Trophoblast cell (in vitro differentiated cells and primary cell): ENCODE data around the gene SAMSN1.

Experiments used
- DNase-seq, 2 donors: peaks; one replicate each; pipeline ENCODE4 v3.0.0-alpha.2; 2016
- H2AFZ ChIP-seq: 2 replicates; pipeline ENCODE4 v1.6.1; 2013; ENCODE audit warnings: low read length, moderate library complexity, mild to moderate bottlenecking; ENCODE audit not compliant: insufficient read depth, poor library complexity
- H2AK5ac ChIP-seq: 2 replicates; pipeline ENCODE4 v1.6.1; 2013; ENCODE audit warnings: mild to moderate bottlenecking, low read length
- H2BK120ac ChIP-seq: 2 replicates; pipeline ENCODE4 v1.6.1; 2013; ENCODE audit warnings: low read length, mild to moderate bottlenecking, moderate library complexity; ENCODE audit not compliant: insufficient read depth, poor library complexity
- H2BK12ac ChIP-seq: 2 replicates; pipeline ENCODE4 v1.6.1; 2013; ENCODE audit warnings: mild to moderate bottlenecking, low read length, moderate library complexity
- H2BK5ac ChIP-seq: 2 replicates; pipeline ENCODE4 v1.6.1; 2013; ENCODE audit warnings: low read length, low read depth, moderate library complexity, mild to moderate bottlenecking; ENCODE audit not compliant: poor library complexity
- H3K14ac ChIP-seq: 2 replicates; pipeline ENCODE4 v1.6.1; 2013; ENCODE audit warnings: mild to moderate bottlenecking, low read length
- H3K18ac ChIP-seq: 2 replicates; pipeline ENCODE4 v1.6.1; 2013; ENCODE audit warnings: mild to moderate bottlenecking, low read length
- H3K23ac ChIP-seq: 2 replicates; pipeline ENCODE4 v1.6.1; 2013; ENCODE audit warnings: low read length
- H3K27ac ChIP-seq: 2 replicates; pipeline ENCODE4 v1.5.1; 2013; ENCODE audit warnings: low read depth, mild to moderate bottlenecking, inconsistent platforms, low read length, moderate library complexity
- H3K27me3 ChIP-seq: 2 replicates; pipeline ENCODE4 v1.6.1; 2013; ENCODE audit warnings: inconsistent platforms, mild to moderate bottlenecking, low read length, moderate library complexity; ENCODE audit not compliant: insufficient read depth
- H3K36me3 ChIP-seq, 2 experiments: 1 replicate in 1 of 2; 2 replicates in 1 of 2; pipeline ENCODE4 v1.6.1; 2013; ENCODE audit warnings: low read length in 2 of 2, mild to moderate bottlenecking in 2 of 2, moderate library complexity in 1 of 2; ENCODE audit not compliant: insufficient read depth in 2 of 2, control insufficient read depth in 1 of 2
- H3K4ac ChIP-seq: 2 replicates; pipeline ENCODE4 v1.6.1; 2013; ENCODE audit warnings: low read depth, mild to moderate bottlenecking, low read length, moderate library complexity
- H3K4me1 ChIP-seq, 2 experiments: 1 replicate in 1 of 2; 2 replicates in 1 of 2; pipeline ENCODE4 v1.6.1; 2013; ENCODE audit warnings: low read length in 2 of 2, mild to moderate bottlenecking in 2 of 2, moderate library complexity in 1 of 2; ENCODE audit not compliant: insufficient read depth in 2 of 2, control insufficient read depth in 1 of 2
- H3K4me2 ChIP-seq: 2 replicates; pipeline ENCODE4 v1.6.1; 2013; ENCODE audit warnings: inconsistent platforms, mild to moderate bottlenecking, low read length, moderate library complexity
- H3K4me3 ChIP-seq: 2 replicates; pipeline ENCODE4 v1.5.1; 2013; ENCODE audit warnings: mild to moderate bottlenecking, low read depth, low read length, inconsistent platforms
- H3K79me1 ChIP-seq: one replicate; pipeline ENCODE4 v1.6.1; 2013; ENCODE audit warnings: low read length
- H3K79me2 ChIP-seq: 2 replicates; pipeline ENCODE4 v1.6.1; 2013; ENCODE audit warnings: low read length, mild to moderate bottlenecking; ENCODE audit not compliant: control insufficient read depth, insufficient read depth, poor library complexity
- H3K9ac ChIP-seq: 2 replicates; pipeline ENCODE4 v1.6.1; 2013; ENCODE audit warnings: mild to moderate bottlenecking, low read length
- H3K9me3 ChIP-seq: 2 replicates; pipeline ENCODE4 v1.6.1; 2013; ENCODE audit warnings: low read depth, mild to moderate bottlenecking, control low read depth, inconsistent platforms, low read length; ENCODE audit not compliant: insufficient read depth
- H4K12ac ChIP-seq: 2 replicates; pipeline ENCODE4 v1.6.1; 2013; ENCODE audit warnings: low read depth, mild to moderate bottlenecking, low read length, moderate library complexity
- H4K8ac ChIP-seq: 2 replicates; pipeline ENCODE4 v1.6.1; 2013; ENCODE audit warnings: low read depth, mild to moderate bottlenecking, low read length, moderate library complexity
- H4K91ac ChIP-seq: one replicate; pipeline ENCODE4 v1.6.1; 2013; ENCODE audit warnings: low read depth, mild to moderate bottlenecking, low read length, moderate library complexity
- WGBS: extraction: QIAGEN DNeasy Blood & Tissue Kit; methylation state at CpG from one replicate; pipeline ENCODE4 v1.1.7; 2013; ENCODE audit warnings: missing lambda C conversion rate; ENCODE audit not compliant: insufficient read length, insufficient coverage; ENCODE audit errors: extremely low coverage; 5-methylcytosine and 5-hydroxymethylcytosine counted together

SAMSN1 gene

DNA sequence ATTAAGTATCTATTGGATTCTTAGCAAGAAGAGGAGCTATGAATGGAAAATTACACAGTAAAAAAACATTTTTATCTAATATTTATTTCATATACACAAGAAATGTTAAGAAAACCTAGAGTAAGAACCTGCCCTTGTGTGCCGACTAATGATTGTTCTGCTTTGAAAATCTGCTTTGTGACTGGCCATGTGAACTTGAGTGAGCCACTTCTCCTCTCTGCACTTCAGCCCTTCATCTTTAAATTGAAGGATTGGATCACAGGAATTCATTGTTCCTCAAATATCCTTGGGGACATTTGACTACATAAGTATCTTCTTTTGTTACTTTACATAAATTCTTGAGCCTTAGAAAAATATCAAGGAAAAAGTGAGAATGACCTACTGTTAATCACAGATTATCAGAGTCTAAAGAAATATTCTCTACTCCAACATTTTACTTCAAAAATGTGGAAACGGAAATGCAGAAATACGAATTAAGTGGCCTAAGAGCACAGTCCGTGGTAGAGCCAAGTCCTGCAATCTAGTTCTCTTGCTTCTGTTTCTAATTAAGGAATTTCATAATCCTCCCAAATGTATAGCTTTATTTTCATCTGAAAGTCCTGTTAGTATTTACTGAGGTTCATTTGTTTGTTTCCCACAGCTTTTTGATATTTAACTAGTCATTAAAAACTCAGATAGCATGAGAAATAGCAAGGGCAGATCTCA lies 46.3 kb upstream of the SAMSN1 start:
- Histone ChIP-seq H3K4me2 (no peak overlapping the region), H3K27ac (no peak overlapping the region), H3K79me1 (no peaks in the 10 kb centered on the region), H3K36me3 (no peaks in the 10 kb centered on the region), H4K8ac (no peak overlapping the region), H2BK5ac (no peak overlapping the region), H4K12ac (no peak overlapping the region), H3K9ac (no peak overlapping the region), H3K4me3 (no peak overlapping the region), H3K23ac (no peak overlapping the region), H3K27me3 (no peaks in the 10 kb centered on the region), H3K79me2 (no peaks in the 10 kb centered on the region), H2AK5ac (no peak overlapping the region), H2BK12ac (no peak overlapping the region), H3K4ac (no peak overlapping the region), H4K91ac (no peak overlapping the region), H3K18ac (no peak overlapping the region), H3K14ac (no peak overlapping the region), H2AFZ (no peak overlapping the region), H3K4me1 (no peaks in the 10 kb centered on the region), H3K9me3 (no peaks in the 10 kb centered on the region), H2BK120ac (no peak overlapping the region)
- WGBS, result no CpG with 5 or more reads among the region's 4 CpGs
- DNase-seq, result no peak

DNA sequence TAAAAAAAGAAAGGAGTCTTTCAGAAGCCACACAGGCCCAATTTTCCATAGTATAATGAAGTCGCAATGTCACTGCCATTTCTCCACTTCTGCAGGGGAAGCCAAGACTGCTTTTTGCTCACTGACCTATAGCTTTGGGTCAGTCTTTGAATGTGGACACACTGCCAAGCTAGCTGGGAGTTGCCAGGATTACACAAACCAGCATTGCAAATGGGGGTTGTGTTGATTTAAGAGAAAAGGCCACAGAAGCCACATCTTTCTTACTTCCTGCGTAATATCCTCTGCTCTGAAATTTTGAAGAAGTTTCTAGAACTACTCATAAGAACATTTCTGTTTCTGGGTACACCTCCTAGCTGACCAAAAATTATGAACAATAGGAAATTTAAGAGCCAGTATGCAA lies 45.8 kb upstream of the SAMSN1 start:
- no peak overlapping the region for H2AK5ac ChIP-seq
- no peak overlapping the region for H2BK120ac ChIP-seq
- no peak overlapping the region for H2BK5ac ChIP-seq
- no peaks in the 10 kb centered on the region for H3K27me3 ChIP-seq
- DNase-seq, result peak; percentile 26 to 45
- H4K12ac ChIP-seq, result no peak overlapping the region
- H3K18ac ChIP-seq, result no peak overlapping the region
- H2BK12ac ChIP-seq, result no peak overlapping the region
- no peak overlapping the region for H2AFZ ChIP-seq
- H3K36me3 ChIP-seq, result no peaks in the 10 kb centered on the region
- no CpG with 5 or more reads among the region's 2 CpGs for WGBS
- H3K79me2 ChIP-seq, result no peaks in the 10 kb centered on the region
- no peak overlapping the region for H3K9ac ChIP-seq
- no peak overlapping the region for H3K27ac ChIP-seq
- H4K8ac ChIP-seq, result no peak overlapping the region
- H3K23ac ChIP-seq, result no peak overlapping the region
- no peak overlapping the region for H4K91ac ChIP-seq
- H3K4me1 ChIP-seq, result no peaks in the 10 kb centered on the region
- no peak overlapping the region for H3K4me3 ChIP-seq
- H3K14ac ChIP-seq, result no peak overlapping the region
- H3K79me1 ChIP-seq, result no peaks in the 10 kb centered on the region
- no peak overlapping the region for H3K4ac ChIP-seq
- H3K9me3 ChIP-seq, result no peaks in the 10 kb centered on the region
- H3K4me2 ChIP-seq, result no peak overlapping the region

DNA sequence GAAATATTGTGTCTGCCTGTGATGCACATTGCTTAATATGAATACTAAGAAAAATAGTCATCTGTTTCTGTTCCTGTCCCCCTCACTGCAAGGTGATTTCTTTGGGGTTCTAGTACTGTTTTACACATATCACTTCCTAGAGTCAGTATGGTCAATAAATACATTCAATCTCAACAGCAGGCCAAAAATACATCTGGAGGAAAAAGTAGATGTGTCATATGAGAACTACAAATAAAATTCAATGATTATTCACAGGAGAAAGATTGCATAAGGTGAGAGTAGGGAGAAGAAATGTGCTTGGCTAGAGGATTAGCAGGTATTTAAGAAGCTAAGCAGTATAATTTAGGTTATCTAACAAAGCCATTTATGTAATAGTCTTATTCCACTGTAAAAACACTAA lies 45.3 kb upstream of the SAMSN1 start:
- Histone ChIP-seq H3K4me2 (no peak overlapping the region), H4K91ac (no peak overlapping the region), H2AFZ (no peak overlapping the region), H3K27me3 (no peaks in the 10 kb centered on the region), H2BK5ac (no peak overlapping the region), H3K36me3 (no peaks in the 10 kb centered on the region), H2AK5ac (no peak overlapping the region), H4K8ac (no peak overlapping the region), H3K14ac (no peak overlapping the region), H3K4ac (no peak overlapping the region), H3K4me3 (no peak overlapping the region), H3K79me2 (no peaks in the 10 kb centered on the region), H3K79me1 (no peaks in the 10 kb centered on the region), H3K4me1 (no peaks in the 10 kb centered on the region), H3K9ac (no peak overlapping the region), H3K23ac (no peak overlapping the region), H2BK12ac (no peak overlapping the region), H4K12ac (no peak overlapping the region), H3K27ac (no peak overlapping the region), H3K9me3 (no peaks in the 10 kb centered on the region), H3K18ac (no peak overlapping the region), H2BK120ac (no peak overlapping the region)
- no peak for DNase-seq

DNA sequence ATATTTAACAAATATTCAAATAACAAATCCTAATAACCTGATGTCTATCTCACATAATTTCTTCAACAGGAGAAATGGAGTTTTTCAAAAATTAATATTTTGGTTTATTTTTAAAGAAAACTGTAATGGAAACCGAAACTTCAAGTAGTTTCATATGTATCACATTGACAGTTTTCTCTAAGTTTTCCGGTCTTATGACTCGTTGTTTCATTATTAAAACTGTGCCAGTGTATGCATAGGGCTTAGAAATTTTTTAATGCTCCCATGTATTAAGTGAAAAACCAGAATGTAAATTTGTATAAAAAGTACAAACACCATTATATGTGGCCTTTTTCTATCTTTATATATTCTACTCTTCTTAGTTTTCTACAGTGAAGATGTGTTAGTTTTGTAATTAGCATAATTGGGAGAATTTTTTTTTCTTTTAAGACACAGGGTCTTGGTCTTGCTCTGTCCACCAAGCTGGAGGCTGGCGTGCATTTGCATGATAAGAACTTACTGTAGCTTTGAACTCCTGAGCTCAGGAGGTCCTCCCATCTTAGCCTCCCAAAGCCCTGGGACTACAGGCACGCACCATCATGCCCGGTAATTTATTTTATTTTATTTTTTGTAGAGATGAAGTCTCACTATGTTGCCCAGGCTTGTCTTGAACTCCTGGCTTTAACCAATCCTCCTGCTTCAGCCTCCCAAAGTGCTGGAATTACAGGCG lies 43.9 kb upstream of the SAMSN1 start:
- H3K9ac ChIP-seq, result no peak overlapping the region
- no peak overlapping the region for H4K8ac ChIP-seq
- H3K23ac ChIP-seq, result no peak overlapping the region
- no peaks in the 10 kb centered on the region for H3K4me1 ChIP-seq
- H2BK120ac ChIP-seq, result no peak overlapping the region
- no peaks in the 10 kb centered on the region for H3K79me2 ChIP-seq
- no peak overlapping the region for H3K18ac ChIP-seq
- H2BK5ac ChIP-seq, result no peak overlapping the region
- no peaks in the 10 kb centered on the region for H3K36me3 ChIP-seq
- H3K14ac ChIP-seq, result no peak overlapping the region
- H2AK5ac ChIP-seq, result no peak overlapping the region
- H3K27me3 ChIP-seq, result no peaks in the 10 kb centered on the region
- H3K9me3 ChIP-seq, result no peaks in the 10 kb centered on the region
- H3K27ac ChIP-seq, result no peak overlapping the region
- H3K4me3 ChIP-seq, result no peak overlapping the region
- no CpG with 5 or more reads among the region's 7 CpGs for whole genome bisulfite sequencing
- H4K91ac ChIP-seq, result no peak overlapping the region
- H3K4ac ChIP-seq, result no peak overlapping the region
- no peak overlapping the region for H2AFZ ChIP-seq
- no peak overlapping the region for H3K4me2 ChIP-seq
- no peak for DNase-seq
- H4K12ac ChIP-seq, result no peak overlapping the region
- H3K79me1 ChIP-seq, result no peaks in the 10 kb centered on the region
- H2BK12ac ChIP-seq, result no peak overlapping the region
